PC-3 (cell line): Measurements from ENCODE around the gene ANP32A.

Experiments used
- EZH2phosphoT487 ChIP-seq: fragments of 300-600 bp; sonication (generic); IDR thresholded peaks from 2 replicates; pipeline ENCODE4 v1.6.1; 2018; ENCODE audit warnings: mild to moderate bottlenecking, antibody characterized with exemption, low read length, borderline replicate concordance
- TF ChIP-seq, protein P1 (sequence below): fragments of 300-600 bp; sonication (generic); conservative IDR thresholded peaks from 2 replicates; pipeline ENCODE4 v1.5.1; 2017; ENCODE audit warnings: antibody characterized with exemption, low read depth, mild to moderate bottlenecking, low read length

DNA sequence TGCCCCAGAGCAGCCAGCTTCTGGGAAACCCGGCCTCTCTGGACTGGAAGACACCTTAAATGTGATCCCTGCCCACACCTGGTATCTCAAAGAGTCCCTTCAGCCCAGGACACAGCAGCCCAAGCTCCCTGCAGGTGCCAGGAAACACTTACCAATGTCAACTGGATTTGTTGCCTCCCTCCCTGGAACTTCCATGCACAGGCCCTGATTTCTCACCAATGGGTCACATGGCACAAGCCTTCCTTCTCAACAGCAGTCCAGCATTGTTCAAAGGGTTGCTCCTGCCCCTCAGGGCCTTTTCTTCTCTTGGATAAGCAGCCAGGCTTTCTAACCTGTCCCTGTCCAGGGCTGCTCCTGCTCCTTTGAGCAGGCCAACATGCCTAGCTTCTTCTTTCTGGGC is 31.6 kb downstream of the ANP32A start:
- TF ChIP-seq, protein P1, sequence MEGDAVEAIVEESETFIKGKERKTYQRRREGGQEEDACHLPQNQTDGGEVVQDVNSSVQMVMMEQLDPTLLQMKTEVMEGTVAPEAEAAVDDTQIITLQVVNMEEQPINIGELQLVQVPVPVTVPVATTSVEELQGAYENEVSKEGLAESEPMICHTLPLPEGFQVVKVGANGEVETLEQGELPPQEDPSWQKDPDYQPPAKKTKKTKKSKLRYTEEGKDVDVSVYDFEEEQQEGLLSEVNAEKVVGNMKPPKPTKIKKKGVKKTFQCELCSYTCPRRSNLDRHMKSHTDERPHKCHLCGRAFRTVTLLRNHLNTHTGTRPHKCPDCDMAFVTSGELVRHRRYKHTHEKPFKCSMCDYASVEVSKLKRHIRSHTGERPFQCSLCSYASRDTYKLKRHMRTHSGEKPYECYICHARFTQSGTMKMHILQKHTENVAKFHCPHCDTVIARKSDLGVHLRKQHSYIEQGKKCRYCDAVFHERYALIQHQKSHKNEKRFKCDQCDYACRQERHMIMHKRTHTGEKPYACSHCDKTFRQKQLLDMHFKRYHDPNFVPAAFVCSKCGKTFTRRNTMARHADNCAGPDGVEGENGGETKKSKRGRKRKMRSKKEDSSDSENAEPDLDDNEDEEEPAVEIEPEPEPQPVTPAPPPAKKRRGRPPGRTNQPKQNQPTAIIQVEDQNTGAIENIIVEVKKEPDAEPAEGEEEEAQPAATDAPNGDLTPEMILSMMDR = no peak
- TF ChIP-seq EZH2phosphoT487 = no peak
